HL-60 (cell line): ENCODE measurements around the gene ITGA7.
A peak's percentile ranks its signal among the peaks of the same experiment; 100 is the strongest.

Experiments used
- CTCF ChIP-seq: IDR thresholded peaks from one replicate; pipeline ENCODE4 v1.5.1; 2011; ENCODE audit warnings: low read length, control low read depth, inconsistent platforms; ENCODE audit not compliant: insufficient read depth
- SPI1 ChIP-seq: IDR thresholded peaks from 2 replicates; pipeline ENCODE4 v1.6.1; 2012; ENCODE audit warnings: low read depth, mild to moderate bottlenecking, borderline replicate concordance

- TF ChIP-seq CTCF (peak; percentile 45), SPI1 (no peak)
Observed at GRCh38 chr12:55659486-55660385, 48.0 kb downstream of the ITGA7 start.
